Measurements from ENCODE around the gene RNF121. TPM values are rescaled to one million over a fixed set of nuclear protein-coding genes. Genes with fewer than 3 reads are reported as not detected.
"Not testable (repeated sequence)": the region's sequence is repeated elsewhere in the genome, so short reads cannot be mapped to it uniquely, and the experiment has no call there.

Gene RNF121
- total RNA-seq = 21.1 TPM

DNA sequence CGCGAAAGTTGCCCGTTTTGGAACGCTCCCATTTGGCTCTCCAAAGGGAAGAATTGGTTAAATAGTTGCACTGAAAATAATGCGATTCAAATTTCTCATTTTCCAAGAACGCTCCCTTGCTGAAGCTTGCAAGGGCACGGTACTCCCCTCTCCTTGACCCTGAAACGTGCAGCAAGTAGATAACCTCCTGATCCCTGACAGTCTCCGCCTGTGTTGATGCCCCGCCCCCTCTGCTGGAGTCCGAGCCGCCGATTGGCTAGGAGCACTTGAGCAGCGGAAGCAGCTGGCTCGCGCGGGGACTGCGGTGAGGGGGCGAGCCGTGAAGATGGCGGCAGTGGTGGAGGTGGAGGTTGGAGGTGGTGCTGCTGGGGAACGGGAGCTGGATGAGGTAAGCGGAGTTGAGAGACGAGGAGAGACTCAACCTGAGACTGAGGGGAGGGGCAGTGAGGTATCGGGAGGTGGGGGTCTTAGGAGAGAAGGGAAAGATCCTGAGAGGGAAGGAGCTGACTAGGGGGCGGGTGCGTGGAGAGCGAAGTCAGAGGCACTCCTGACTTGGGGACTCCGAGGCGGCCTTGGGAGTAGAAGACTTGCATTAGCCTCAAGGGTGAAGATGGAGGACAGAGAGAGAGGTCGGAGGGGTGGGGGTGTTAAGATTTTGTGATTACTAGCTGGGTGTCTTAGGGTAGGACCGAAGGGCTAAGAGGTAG, at the start of gene RNF121:
TSS of gene RNF121 (plus strand) at position 310 of the 707 bp plus-strand sequence. CDS start at position 326, 16 bp downstream.
- peak; percentile 96 for DNase-seq (ENCODE audit: extremely low spot score in 2 of 2)
- no peaks in the 10 kb centered on the region for H3K27me3 ChIP-seq
- peak within 1 kb of the TSS; percentile 90 for H3K27ac ChIP-seq
- H3K9me3 ChIP-seq = no peaks in the 10 kb centered on the region
- TF ChIP-seq POLR2AphosphoS5 (IDR thresholded peaks at IDR 0.05; ENCODE audit: insufficient read depth in 1 of 2, low read depth in 1 of 2) = peak; percentile 71 to 78
- peak in 1 of 2 donors; percentile 19 for TF ChIP-seq POLR2A (IDR thresholded peaks at IDR 0.05)
- TF ChIP-seq, protein P1, sequence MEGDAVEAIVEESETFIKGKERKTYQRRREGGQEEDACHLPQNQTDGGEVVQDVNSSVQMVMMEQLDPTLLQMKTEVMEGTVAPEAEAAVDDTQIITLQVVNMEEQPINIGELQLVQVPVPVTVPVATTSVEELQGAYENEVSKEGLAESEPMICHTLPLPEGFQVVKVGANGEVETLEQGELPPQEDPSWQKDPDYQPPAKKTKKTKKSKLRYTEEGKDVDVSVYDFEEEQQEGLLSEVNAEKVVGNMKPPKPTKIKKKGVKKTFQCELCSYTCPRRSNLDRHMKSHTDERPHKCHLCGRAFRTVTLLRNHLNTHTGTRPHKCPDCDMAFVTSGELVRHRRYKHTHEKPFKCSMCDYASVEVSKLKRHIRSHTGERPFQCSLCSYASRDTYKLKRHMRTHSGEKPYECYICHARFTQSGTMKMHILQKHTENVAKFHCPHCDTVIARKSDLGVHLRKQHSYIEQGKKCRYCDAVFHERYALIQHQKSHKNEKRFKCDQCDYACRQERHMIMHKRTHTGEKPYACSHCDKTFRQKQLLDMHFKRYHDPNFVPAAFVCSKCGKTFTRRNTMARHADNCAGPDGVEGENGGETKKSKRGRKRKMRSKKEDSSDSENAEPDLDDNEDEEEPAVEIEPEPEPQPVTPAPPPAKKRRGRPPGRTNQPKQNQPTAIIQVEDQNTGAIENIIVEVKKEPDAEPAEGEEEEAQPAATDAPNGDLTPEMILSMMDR (IDR thresholded peaks at IDR 0.05) = no peak
- H3K36me3 ChIP-seq = peaks cover 0 to 6% of the 10 kb centered on the region in 2 donors
- H3K4me1 ChIP-seq = peaks cover 37% of the 10 kb centered on the region
- intact Hi-C loops (cut with DNase I) = no loop called here
- H3K4me3 ChIP-seq = peak within 1 kb of the TSS; percentile 74 to 93

DNA sequence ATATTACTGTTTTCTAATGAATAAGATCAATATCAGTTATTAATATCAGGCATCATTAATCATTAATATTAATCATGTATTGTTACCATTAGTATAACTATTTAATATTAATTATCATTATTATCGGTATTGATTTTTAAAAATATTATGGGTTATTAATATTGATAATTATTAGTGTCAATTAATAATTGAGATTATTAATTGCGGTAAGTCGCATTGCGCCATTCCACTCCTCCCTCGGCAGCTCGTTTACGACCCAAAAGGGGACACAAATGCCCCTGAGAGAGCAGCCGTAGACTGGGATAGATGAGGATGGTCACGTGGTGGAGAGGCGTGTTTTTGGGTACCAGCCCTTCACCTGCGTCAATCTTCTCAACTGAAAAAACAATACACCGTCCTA, 43.0 kb upstream of the RNF121 start:
- H3K9me3 ChIP-seq, H3K27me3 ChIP-seq, H3K4me1 ChIP-seq: not testable (repeated sequence)

DNA sequence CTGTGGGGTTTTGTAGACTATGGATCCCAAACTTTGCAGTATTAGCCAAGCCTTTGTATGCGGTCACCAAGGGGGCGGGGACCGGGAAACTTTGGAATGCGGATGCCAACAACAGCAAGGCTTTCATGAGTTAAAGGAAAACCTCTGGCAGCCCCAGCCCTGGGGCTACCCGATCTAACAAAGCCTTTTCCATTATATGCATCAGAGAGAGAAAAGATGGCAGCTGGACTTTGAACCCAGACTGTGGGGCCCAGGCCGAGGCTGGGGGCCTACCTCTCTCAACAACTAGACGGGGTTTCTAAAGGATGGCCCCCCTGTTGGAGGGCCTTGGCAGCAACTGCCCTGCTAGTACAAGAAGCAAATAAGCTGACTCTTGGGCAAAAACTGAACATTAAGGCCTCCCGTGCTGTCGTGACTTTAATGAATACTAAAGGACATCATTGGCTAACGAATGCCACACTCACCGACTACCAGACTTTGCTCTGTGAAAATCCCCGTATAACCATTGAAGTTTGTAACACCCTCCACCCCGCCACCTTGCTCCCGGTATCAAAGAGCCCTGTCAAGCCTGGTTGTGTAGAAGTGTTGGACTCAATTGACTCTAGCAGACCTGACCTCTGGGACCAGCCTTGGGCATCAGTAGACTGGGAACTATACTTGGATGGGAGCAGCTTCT, 40.4 kb upstream of the RNF121 start:
- DNase-seq (ENCODE audit: extremely low spot score in 2 of 2); H3K27ac ChIP-seq; H3K27me3 ChIP-seq; H3K4me1 ChIP-seq; H3K4me3 ChIP-seq; intact Hi-C loops (cut with DNase I); H3K9me3 ChIP-seq; H3K36me3 ChIP-seq: not testable (repeated sequence)

More for the DNA sequence above, 43.0 kb upstream of the RNF121 start:
- DNase-seq (ENCODE audit: extremely low spot score in 2 of 2); H3K4me3 ChIP-seq; intact Hi-C loops (cut with DNase I); H3K36me3 ChIP-seq; H3K27ac ChIP-seq: not testable (repeated sequence)

DNA sequence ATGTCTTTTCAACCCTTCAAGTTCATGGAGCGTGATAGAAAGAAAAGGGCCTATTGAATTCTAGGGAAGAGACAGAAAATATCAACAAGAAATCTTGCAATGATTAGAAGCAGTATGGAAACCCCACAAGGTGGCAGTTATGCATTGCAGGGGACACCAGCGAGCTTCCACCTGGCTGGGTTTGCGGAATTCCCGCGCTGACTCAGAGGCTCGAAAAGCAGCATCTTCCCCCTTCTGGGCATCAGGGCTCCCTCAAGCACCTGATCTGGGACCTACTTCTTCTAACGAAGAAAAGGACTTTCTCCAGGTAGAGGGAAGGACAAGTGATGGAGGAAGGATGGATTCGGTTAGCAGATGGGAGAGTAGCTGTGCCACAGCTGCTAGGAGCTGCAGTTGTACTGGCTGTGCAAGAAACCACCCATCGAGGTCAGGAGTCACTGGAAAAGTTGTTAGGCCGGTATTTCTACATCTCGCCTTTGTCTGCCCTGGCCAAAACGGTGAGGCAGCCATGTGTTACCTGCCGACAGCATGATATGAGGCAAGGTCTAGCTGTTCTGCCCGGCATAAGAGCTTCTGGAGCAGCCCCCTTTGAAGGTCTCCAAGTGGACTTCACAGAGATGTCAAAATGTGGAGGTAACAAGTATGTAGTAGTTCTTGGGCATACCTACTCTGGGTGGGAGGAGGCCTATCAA, 39.5 kb upstream of the RNF121 start:
- H3K4me1 ChIP-seq; H3K27ac ChIP-seq; H3K4me3 ChIP-seq; DNase-seq (ENCODE audit: extremely low spot score in 2 of 2); H3K27me3 ChIP-seq; H3K9me3 ChIP-seq; H3K36me3 ChIP-seq; intact Hi-C loops (cut with DNase I): not testable (repeated sequence)

DNA sequence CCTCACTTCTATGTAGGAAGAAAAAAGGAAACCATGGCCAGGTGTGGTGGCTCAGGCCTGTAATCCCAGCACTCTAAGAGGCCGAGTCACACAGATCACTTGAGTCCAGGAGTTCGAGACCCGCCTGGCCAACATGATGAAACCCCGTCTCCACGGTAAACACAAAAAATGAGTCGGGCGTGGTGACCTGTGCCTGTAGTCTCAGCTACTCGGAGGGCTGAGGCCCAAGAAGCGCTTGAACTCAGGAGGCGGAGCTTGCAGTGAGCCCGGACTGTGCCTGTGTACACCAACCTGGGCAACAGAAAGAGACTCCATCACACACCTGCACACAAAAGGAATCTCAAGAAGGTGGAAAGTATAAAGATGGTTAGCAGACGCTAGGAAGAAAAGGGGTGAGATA, 32.9 kb upstream of the RNF121 start:
- no peak overlapping the region for H3K4me3 ChIP-seq
- H3K36me3 ChIP-seq = no peaks in the 10 kb centered on the region
- intact Hi-C loops (cut with DNase I) = no loop called here
- no peak for TF ChIP-seq POLR2AphosphoS5 (IDR thresholded peaks at IDR 0.05; ENCODE audit: insufficient read depth in 1 of 2, low read depth in 1 of 2)
- TF ChIP-seq, protein P1 (IDR thresholded peaks at IDR 0.05) = no peak
- H3K9me3 ChIP-seq = no peaks in the 10 kb centered on the region
- no peak for DNase-seq (ENCODE audit: extremely low spot score in 2 of 2)
- H3K4me1 ChIP-seq = no peaks in the 10 kb centered on the region
- no peaks in the 10 kb centered on the region for H3K27me3 ChIP-seq
- H3K27ac ChIP-seq = no peak overlapping the region

DNA sequence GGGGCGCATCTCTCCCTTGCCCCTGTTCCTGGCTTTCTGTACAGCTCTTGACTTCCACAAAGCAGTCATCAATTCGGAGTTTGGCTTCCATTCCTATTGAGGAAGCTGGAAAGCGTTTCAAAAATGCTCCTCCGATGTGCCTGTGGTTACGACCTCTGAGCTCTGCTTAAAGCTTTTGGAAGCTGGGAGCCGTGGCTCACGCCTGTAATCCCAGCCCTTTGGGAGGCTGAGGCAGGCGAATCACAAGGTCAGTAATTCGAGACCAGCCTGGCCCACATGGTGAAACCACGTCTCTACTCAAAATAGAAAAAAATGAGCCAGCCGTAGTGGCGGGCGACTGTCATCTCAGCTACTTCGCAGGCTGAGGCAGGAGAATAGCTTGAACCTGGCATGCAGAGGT, 27.7 kb upstream of the RNF121 start:
- H3K9me3 ChIP-seq; intact Hi-C loops (cut with DNase I); H3K4me1 ChIP-seq; H3K36me3 ChIP-seq; H3K27ac ChIP-seq; DNase-seq (ENCODE audit: extremely low spot score in 2 of 2); H3K27me3 ChIP-seq; H3K4me3 ChIP-seq: not testable (repeated sequence)

DNA sequence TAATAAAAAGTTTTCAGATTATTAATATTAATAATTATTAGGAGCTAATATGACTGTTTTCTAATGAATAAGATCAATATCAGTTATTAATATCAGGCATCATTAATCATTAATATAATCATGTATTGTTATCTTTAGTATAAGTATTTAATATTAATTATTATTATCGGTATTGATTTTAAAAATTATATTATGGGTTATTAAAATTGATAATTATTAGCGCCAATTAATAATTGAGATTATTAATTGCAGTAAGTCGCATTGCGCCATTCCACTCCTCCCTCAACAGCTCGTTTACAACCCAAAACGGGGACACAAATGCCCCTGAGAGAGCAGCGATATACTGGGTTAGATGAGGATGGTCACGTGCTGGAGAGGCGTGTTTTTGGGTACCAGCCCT, 20.6 kb upstream of the RNF121 start:
- Histone ChIP-seq H3K36me3 (no peaks in the 10 kb centered on the region), H3K4me1 (no peaks in the 10 kb centered on the region), H3K27me3 (no peaks in the 10 kb centered on the region), H3K4me3 (no peak overlapping the region), H3K27ac (no peak overlapping the region), H3K9me3 (no peaks in the 10 kb centered on the region)
- intact Hi-C loops (cut with DNase I) = no loop called here
- DNase-seq (ENCODE audit: extremely low spot score in 2 of 2) = no peak
- no peak for TF ChIP-seq POLR2A (IDR thresholded peaks at IDR 0.05)
- TF ChIP-seq, protein P1 (IDR thresholded peaks at IDR 0.05) = no peak
- TF ChIP-seq POLR2AphosphoS5 (IDR thresholded peaks at IDR 0.05; ENCODE audit: insufficient read depth in 1 of 2, low read depth in 1 of 2) = no peak

DNA sequence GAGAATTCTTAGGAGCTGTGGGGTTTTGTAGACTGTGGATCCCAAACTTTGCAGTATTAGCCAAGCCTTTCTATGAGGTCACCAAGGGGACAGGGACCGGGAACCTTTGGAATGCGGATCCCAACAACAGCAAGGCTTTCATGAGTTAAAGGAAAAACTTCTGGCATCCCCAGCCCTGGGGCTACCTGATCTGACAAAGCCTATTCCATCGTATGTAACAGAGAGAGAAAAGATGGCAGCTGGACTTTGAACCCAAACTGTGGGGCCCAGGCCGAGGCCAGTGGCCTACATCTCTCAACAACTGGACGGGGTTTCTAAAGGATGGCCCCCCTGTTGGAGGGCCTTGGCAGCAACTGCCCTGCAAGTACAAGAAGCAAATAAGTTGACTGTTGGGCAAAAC, 18.1 kb upstream of the RNF121 start:
- peaks cover 0 to 19% of the 10 kb centered on the region in 2 donors for H3K36me3 ChIP-seq
- H3K4me3 ChIP-seq; H3K4me1 ChIP-seq; DNase-seq (ENCODE audit: extremely low spot score in 2 of 2); H3K27me3 ChIP-seq; intact Hi-C loops (cut with DNase I); H3K27ac ChIP-seq; H3K9me3 ChIP-seq: not testable (repeated sequence)

DNA sequence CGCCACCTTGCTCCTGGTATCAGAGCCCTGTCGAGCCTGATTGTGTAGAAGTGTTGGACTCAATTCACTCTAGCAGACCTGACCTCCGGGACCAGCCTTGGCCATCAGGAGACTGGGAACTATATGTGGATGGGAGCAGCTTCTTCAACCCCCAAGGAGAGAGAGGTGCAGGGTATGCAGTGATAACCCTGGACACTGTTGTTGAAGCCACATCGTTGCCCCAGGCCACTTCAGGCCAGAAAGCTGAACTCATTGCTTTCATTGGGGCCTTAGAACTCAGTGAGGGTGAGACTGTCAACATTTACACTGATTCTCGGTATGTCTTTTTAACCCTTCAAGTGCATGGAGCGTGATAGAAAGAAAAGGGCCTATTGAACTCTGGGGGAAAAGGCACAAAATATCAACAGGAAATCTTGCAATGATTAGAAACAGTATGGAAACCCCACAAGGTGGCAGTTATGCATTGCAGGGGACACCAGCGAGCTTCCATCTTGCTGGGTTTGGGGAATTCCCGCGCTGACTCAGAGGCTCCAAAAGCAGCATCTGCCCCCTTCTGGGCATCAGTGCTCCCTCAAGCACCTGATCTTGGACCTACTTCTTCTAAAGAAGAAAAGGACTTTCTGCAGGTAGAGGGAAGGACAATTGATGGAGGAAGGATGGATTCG, 17.4 kb upstream of the RNF121 start:
- H3K27me3 ChIP-seq; H3K4me1 ChIP-seq; DNase-seq (ENCODE audit: extremely low spot score in 2 of 2); H3K4me3 ChIP-seq; H3K27ac ChIP-seq; H3K9me3 ChIP-seq; intact Hi-C loops (cut with DNase I): not testable (repeated sequence)
- H3K36me3 ChIP-seq = peaks cover 0 to 24% of the 10 kb centered on the region in 2 donors

Measured in vagina (tissue), 2 donors.